ENCODE measurements around the gene SNCG.

SNCG gene

DNA sequence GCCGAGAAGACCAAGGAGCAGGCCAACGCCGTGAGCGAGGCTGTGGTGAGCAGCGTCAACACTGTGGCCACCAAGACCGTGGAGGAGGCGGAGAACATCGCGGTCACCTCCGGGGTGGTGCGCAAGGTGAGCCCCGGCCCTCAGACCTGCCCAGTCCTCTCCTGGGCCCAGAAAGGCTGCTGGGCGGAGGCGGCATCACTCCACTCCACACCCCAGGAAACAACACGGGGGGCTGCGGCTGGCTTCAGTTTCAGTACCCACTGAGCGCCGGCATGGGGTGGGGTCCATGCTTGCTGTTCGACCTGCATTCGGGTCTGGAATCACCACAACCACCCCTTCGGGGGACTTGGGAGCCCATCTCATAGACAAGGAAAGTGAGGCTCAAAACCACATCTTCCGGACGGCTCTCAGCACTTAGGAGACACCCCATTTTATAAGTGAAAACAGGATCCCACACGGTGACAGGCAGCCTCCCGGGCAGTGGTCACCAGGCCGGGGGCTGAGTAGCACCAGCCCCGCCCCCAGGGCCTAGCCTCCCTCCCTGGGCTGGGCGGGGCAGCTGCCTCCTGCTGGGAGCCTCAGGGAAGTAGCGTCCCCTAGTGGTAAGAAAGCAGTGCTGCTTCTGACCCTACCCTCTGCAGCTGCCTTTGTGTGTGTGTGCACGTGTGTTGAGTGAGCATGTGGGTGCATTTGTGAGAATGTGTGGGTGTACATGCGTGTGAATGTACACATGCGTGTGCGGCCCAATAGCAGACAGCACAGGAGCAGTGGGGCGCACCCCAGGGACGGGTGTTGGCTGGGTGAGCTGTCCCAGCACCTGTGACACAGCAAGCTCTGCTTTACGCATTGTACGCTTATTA, 1.8 kb downstream of the SNCG start:
- DNase-seq (ENCODE audit: low read depth in 2 of 2): no peak

DNA sequence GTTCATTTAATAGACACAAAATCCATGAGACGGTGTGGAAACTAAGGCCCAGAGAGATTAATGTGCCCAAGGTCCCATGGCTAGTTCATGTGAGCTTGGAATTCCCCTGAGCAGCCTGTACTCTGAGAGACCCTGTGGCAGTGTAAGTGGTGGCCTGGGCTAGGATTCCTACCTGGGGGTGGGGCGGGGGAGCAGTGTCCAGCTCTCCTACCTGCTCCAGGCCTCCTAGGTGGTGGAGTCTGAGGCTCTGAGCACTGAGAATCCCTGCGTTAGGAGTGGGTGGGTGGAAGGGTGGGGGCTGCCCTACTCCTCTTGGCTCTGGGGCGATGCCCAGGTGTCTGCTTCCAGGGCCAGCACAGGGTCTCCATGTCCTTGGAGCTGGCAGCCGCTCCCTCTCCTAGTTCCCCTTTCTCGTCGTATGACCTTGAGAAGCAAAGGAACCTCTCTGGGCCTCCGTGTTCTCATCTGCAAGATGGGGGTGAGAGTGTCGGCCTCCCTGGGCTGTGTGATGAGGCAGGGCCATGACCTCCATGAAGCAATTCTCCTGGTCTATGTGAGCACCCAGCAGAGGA, 2.5 kb downstream of the SNCG start:
- no peak for DNase-seq (ENCODE audit: low read depth in 2 of 2)

DNA sequence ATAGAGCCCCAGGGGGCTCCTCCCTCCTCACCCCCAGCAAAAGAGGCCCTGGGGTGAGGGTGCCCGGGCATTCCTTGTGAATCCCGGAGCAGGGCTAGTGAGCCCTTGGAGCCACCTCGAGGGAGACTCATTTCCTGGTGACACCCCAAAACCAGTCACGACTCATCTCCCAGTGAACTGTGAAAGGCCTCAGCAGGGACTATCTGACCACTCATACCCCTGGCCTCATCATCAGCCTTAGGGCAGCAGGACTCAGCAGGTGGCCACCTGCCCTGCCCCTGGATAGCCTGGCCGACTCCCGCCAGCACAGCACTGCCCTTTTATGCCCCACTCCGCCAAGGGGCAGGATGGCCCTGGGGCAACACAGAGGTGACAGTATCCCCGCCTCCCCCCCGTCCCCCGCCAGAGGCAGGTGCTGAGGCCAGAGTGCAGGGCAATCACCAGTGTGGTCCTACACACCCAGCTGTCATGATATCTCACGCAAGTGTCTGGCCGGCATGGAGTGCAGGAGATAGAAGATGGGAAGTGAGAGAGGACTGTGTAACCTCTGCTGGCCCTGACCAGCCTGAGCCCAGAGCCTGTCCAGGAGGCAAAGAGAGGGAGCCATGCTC, 3.2 kb downstream of the SNCG start:
- no peak for DNase-seq (ENCODE audit: low read depth in 2 of 2)

DNA sequence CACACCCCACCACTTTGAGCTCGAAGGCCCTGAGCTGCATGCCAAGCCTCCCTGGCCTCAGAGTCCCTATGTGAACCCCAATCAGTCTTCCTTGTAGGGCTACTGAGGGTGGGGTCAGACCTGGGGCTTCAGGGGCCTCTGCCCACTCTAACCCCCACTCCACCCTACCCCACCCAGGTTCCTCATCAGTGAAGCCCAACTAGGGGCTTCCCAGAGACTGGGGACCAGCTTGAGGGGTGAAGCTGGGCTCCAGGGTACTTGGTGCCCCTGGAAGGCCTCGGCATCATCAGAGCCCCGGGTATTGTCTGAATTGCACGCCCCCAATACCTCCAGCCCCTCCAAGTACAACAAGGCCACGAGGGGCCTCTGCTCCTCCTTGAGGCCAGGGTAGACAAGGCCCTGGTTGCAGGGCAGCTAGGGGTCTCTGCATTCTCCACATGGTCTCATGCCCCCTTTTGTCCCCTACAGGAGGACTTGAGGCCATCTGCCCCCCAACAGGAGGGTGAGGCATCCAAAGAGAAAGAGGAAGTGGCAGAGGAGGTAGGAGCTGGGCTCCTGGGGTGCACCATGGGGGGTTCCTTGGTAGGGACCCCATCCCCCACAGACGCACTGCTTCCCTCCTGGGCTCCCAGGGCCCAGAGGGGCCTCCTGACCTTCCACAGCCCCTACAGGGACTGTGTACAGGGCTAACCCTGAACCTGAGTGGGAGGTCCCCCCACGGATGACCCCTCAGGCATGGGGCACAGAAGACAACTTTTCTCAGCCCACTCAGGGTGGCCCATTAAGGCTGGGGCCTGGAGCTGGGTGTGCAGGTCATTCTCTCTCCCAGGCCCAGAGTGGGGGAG, 4.0 kb downstream of the SNCG start:
- DNase-seq (ENCODE audit: low read depth in 2 of 2): no peak

DNA sequence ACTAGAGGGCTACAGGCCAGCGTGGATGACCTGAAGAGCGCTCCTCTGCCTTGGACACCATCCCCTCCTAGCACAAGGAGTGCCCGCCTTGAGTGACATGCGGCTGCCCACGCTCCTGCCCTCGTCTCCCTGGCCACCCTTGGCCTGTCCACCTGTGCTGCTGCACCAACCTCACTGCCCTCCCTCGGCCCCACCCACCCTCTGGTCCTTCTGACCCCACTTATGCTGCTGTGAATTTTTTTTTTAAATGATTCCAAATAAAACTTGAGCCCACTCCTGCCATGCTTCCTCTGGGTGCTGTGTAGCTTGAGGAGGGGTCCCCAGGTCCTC, 4.5 kb downstream of the SNCG start:
- DNase-seq (ENCODE audit: low read depth in 2 of 2): no peak

DNA sequence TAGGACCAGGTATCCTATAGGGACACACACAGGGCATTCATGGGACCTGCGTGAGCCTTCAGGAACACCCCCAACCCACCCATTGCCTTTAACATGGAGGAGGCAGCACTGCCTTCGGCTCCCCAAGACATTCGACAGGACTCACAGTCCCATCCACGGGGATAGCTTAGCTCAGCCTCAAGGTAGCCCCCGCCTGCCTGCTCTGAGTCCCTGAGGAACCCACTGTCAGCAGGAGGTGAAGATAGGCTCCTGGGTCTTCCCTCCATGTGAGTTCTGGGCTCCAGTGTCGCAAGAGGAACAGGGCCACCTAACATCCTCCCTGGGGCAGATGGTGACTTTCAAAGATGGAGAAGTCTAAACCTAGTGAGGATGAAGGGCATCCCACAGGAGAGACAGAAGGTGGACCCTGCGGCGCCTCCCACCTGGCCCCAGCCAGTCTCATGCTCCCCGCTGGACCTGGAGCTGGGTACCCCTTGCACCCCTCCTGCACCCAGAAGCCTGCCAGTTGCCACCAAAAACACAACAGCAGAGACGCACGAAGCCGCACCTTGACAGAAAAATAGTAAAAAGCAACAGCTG, 5.0 kb downstream of the SNCG start:
- no peak for DNase-seq (ENCODE audit: low read depth in 2 of 2)

DNA sequence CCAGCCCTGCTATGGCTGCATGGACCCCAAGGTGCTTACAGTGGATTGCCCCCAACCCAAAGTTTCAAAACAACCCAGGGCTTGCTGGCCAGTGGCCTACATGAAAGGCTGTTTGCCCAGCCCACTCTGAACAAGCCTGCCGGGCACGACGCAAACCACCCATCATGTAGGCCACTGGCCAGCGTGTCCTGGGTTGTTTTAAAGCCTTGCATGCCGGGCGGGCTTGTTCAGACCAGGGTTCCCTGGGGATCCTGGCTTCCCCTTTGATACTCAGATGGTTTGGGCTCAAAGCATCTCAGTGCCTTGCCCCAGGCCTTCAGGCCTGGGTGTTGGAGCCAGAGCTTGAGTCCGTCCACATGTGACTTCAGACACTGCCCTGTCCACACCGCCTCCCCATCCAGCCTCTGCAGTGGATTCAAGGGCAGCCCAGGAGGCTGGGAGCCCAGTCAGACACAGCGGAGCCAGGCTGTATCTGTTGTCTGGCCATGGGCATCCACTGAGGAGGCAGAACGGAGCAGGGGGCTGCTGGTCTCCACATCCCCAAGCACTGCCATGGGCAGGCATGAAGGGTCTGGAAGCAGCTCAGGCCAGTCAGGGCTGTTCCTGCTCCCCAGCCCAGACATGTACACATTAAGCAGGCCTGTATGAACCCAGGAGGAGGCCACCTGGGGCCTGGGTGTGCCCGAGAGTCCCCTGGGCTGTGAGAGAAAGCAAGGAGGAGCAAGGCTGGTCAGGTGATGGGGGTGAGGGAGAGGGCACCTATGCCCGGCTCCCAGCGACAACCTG, 5.9 kb downstream of the SNCG start:
- no peak for DNase-seq (ENCODE audit: low read depth in 2 of 2)

DNA sequence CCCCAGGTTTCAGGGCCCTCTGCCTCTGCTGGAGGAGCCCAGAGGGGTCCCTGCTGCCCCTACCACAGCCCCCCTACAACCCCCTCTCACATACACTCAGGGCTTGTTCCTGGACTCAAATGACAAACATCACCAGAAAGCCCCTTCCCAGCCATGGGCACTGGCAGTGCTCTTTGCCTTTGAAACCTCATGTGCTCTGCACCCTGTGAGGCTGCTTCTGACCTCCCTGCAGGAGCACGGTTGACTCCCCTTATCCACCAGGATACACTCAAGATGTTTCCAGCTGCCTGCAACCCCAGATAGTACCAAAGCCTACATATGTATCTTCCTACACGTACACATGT, 6.4 kb downstream of the SNCG start:
- DNase-seq (ENCODE audit: low read depth in 2 of 2): no peak

DNA sequence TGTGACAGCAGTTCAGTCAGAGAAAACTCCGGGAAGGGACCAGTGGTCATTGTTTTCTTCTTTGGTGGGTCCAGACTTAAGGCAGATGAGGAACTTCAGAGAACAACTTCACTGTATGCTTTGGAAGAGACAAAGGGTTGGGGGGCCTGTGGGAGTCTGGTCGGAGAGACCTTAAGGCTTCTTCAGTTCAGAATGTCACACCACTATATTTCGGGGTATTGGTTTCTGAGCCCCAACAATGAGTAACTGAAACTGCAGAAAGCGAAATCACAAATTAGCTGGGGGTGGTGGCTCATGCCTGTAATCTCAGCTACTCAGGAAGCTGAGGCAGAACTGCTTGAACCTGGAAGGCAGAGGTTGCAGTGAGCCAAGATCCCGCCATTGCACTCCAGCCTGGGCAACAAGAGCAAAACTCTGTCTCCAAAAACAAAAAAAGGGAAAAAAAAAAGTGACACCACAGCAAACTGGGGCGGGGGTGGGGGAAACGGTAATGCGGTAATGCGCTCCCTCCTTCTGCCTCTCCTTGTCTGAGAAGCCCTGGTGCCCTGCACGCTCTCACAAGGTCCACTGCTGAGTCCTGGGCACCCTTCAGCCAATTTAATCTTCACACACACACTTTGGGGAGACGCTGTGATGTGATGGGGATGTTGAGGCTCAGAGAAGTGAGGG, 7.7 kb downstream of the SNCG start:
- DNase-seq (ENCODE audit: low read depth in 2 of 2): no peak

DNA sequence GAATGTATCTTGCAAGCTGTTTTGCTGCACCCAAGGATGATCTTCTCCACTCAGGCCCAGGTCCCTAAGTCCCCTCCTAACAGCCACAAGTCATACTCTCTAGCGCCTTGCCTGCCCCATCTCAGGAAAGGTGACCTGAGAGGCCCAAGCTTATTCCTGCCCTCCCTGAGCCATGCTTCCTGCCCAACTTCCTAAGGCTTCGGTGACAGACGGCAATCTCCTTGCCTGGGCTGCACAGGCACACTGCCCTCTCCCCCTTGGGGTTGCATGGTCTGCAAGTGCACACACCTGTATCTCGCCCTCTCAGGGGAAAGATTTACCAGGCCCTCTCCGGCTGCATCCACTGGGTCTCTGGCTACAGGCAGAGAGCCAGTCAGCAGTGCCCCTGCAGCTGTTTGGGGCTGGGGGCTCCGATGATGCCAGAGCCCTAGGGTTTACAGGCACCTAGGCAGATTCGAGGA, 9.1 kb downstream of the SNCG start:
- DNase-seq (ENCODE audit: low read depth in 2 of 2): no peak

DNA sequence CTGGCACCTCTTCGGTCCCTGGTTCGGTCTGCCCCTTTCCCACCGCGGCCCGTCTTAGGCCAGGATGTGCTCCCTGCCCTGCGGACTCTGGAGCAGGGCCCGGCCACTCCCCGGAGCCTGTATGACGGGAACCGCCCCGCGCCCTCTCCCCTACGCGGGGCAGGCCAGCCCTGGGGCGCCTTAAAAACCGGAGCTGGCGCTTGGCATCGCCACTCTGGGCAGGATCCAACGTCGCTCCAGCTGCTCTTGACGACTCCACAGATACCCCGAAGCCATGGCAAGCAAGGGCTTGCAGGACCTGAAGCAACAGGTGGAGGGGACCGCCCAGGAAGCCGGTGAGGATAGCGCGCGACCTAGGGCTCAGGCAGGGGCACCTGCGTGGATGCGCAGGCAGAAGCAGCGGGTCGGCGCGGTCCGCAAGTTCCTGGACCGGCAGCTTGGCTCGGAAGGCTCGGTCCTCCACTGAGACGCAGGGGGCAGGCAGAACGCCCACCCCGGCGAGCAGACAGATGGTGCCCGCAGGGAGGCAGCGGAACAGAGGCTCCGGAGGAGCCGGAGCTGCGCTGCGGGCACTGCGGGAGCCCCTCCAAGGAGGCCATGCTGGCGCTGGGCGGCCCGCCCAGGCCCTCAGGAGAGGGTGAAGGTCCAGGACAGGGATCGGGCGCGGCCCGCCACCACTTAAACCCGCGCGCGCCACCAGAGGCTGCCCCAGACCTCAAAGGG, 10.0 kb downstream of the SNCG start, which contains the start of gene ADIRF:
TSS of gene ADIRF (plus strand) at position 212 of the 723 bp plus-strand sequence. CDS start at position 275, 63 bp downstream.
- DNase-seq (ENCODE audit: low read depth in 2 of 2): no peak

DNA sequence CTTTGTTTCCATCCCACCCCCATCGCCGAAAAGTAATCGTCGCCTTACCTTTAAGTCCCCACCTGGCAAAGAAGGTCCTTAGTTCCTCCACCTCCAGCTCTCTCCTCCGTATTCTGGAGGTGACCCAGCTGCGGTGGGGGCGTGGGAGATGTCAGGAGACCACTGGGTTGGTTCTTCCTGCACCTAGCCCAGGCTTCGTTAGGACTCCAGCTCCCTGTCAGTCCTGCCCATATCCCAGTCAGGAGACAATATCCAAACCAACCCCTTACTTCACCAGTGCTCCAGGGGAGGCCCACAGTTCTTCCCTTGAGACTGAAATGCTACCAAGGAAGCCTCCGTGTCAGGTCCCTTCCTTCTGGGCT, 10.6 kb downstream of the SNCG start:
- no peak for DNase-seq (ENCODE audit: low read depth in 2 of 2)

DNA sequence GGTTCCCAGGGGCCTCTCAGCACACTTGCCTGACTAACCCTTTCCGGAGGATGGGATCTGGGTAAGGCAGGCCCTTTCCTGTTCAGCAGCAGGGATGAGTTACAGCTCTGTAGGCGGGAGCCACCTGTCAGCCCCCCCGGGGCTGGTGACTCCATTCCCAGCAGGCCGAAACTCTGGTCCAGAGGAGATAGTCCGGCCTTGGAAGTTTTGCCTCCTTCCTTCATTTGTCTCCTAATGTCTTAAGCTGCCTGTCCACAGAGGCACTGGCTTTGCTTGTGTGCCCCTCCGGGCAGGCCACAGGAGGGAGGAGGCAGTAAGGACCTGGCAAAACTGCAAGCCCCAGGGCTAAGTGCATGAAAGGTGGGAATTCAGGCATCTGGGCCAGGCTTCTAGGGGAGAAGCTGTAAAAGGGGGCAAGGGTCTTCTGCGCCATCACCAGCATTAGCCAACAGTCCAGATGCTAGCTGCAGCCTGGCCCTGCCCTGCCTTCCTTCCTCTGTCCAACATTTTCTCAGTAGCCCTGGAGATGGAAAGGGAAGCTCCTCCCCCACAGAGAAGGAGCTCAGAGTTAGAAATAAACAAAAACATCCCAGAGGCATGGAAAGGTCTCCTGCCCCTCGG, 11.1 kb downstream of the SNCG start:
- no peak for DNase-seq (ENCODE audit: low read depth in 2 of 2)

DNA sequence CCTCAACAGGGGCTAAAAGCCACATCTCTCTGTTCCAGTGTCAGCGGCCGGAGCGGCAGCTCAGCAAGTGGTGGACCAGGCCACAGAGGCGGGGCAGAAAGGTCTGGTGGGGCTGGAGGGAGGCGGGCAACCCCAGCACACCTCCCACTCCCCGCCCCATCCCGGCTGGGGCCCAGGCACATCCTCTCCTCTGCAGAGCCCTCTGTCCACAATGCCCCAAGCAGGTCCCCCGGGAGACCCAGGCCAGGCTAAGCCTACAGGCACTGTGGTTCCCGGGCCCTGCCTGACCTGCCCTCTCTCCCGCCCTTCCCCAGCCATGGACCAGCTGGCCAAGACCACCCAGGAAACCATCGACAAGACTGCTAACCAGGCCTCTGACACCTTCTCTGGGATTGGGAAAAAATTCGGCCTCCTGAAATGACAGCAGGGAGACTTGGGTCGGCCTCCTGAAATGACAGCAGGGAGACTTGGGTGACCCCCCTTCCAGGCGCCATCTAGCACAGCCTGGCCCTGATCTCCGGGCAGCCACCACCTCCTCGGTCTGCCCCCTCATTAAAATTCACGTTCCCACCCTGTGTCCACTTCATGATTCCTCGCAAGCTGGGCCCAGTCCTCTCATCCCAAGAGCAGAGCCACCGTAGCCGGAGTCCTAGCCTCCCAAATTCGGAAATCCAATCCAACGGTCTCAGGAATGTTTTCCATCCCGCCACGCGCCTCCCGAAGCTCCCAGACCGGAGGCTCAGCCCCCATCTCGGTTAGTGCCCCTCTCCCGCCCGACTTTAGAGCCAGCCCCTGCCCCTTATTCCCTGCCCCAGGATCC, 12.0 kb downstream of the SNCG start:
- DNase-seq (ENCODE audit: low read depth in 2 of 2): no peak

DNA sequence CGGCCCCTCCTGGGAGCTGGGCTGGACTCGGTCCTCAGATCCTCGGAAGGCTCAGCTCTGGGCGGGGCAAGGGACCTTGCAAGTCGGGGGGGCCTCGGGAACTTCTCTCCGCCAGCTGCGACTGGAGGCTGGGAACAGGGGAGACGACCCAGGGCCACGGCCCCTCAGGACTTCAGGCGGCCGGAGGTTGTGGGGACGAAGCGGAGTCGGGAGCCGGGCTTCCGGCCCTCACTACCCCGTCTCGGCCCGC, 12.5 kb downstream of the SNCG start:
- DNase-seq (ENCODE audit: low read depth in 2 of 2): no peak

DNA sequence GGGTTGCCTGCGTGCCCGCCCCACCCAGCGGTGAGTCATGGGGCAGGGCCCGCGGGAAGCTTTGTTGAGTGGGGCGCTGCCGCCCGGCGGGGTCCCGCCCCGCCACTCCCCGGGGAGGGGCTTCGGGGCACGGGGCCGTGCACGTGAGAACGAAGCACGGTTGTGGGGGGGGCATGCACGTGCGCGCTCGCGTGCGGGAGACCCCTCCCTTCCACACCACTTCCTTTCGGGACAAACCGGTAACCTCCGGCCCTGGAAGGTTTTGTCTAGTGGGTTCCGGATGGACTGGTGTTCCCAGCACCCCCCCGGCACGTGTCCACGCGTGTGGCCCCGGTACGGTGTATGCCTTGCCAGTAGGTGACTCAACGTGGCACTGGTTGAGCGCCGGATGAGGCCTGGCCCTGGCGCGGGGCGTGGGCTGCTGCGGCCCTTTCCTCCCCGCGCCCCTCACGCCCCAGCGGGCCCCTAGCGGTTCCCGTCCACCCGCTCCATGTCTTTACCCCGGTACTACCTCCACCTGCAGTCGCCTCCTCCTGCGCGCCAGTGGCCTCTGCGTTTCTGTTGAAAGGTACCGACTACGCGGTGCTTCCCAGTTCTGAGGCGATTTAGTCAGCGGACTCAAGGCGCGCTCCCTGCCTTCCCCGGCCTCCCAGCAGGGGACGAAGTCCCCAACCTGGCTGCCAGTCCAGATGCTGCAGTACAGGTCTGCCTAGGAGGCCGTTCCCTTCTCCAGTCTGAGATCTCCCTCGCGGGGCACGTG, 13.0 kb downstream of the SNCG start:
- DNase-seq (ENCODE audit: low read depth in 2 of 2): peak; percentile 76 to 87

DNA sequence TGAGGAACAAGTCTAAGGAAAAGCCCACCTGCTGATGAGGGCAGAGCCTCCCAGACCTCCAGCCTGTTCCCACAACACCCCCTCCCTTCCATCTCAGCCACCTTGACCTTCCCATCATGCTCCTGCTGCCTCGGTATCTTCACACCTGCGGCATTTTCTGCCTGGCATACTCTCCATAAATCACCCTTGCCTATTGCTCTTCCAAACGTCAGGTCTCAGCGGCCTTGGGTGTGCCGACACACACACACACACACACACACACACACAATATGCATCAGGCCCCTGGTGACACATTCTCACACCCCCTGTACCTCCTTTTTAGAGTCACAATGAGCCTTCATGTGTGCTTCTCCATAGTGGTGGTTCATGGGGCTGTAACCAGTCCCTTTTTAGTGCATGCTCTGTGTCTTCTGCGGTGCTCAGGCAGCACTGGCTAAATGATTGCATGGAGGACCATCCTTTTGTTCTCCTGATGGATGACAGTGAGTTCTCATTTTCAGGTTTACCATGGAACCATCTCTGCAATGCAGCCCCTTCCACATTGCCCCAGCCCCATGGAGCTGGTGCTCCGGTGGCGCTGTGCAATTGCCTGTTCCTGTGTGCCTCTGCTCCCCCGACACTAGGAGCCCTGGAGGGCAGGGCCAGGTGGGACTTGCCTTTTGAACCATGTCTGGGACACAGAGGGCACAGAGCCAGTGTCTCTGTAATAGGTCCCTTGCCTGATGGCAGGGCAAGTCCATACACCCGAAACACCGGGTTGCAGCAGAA, 14.4 kb downstream of the SNCG start:
- DNase-seq (ENCODE audit: low read depth in 2 of 2): no peak
